NT2/D1 (cell line): ENCODE data around the gene MAML2.

Experiments
- SUZ12 ChIP-seq: IDR thresholded peaks from 2 replicates; pipeline ENCODE4 v1.6.1; 2011; ENCODE audit not compliant: insufficient read length, insufficient read depth; ENCODE audit errors: extremely low read depth
- YY1 ChIP-seq: IDR thresholded peaks from 2 replicates; pipeline ENCODE4 v1.6.1; 2011; ENCODE audit not compliant: insufficient read length, insufficient read depth
- ZNF274 ChIP-seq: IDR thresholded peaks from 2 replicates; pipeline ENCODE4 v1.6.1; 2011; ENCODE audit warnings: mild to moderate bottlenecking, low read depth, low read length

DNA sequence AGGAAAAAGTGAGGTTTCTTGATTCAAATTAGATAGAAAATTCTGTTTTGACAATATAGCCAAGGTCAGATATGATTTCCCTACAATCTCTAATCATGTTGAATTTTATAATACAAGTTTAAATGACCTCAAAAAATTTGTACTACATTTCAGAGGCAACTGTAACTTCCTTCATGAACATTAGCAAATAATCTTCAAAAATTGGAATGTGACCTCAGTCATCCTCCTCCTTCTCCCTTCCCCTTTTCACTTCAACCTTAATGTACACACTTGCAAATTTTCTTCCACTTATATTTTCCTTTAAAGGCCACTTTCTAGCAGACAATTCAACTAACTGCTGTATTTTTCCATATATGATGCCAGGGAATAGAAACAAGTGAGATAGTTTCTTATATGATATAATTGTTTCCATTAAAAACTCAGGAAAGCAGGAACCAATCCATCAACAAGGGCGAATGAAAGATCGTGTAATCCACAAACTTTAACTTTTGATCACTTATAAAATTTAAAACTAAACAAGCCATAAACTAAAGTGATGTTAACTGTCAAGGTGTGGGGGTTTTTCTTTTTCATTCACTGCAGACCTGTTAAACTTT, 60.3 kb downstream of the MAML2 start:
- TF ChIP-seq SUZ12, result no peak
- TF ChIP-seq ZNF274, result no peak
- TF ChIP-seq YY1, result no peak
